Kasumi-1 (cell line): ENCODE data around the gene HSPA2.

Source experiments
- DNase-seq, 2 experiments: peaks; one replicate each; lab custom pipeline; 2025; lab: John Stamatoyannopoulos, UW

The HSPA2 gene

DNA sequence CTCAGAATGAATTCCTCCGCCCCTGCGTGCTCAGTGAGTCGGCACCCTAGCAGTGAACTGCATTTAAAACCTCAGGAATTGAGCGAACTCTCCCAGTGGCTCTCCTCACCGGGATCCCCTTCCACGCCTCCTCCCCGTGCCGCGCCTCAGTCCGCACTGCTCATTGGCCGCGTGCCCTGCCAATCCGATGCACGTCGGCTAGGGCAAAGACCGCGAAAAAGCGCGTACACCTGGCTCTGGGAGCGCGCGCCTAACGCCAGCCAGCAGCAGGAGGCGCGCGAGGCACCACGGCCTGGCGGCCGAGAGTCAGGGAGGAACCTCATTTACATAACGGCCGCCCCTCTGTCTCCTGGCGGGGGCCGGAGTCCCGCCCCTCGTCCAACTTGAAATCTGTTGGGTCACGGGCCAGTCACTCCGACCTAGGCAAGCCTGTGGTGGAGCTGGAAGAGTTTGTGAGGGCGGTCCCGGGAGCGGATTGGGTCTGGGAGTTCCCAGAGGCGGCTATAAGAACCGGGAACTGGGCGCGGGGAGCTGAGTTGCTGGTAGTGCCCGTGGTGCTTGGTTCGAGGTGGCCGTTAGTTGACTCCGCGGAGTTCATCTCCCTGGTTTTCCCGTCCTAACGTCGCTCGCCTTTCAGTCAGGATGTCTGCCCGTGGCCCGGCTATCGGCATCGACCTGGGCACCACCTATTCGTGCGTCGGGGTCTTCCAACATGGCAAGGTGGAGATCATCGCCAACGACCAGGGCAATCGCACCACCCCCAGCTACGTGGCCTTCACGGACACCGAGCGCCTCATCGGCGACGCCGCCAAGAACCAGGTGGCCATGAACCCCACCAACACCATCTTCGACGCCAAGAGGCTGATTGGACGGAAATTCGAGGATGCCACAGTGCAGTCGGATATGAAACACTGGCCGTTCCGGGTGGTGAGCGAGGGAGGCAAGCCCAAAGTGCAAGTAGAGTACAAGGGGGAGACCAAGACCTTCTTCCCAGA lies at the start of gene HSPA2:
Gene HSPA2 (plus strand): TSS at position 534 of the 995 bp plus-strand sequence. CDS start 109 bp downstream, at position 643.
- DNase-seq, result peak; percentile 90

DNA sequence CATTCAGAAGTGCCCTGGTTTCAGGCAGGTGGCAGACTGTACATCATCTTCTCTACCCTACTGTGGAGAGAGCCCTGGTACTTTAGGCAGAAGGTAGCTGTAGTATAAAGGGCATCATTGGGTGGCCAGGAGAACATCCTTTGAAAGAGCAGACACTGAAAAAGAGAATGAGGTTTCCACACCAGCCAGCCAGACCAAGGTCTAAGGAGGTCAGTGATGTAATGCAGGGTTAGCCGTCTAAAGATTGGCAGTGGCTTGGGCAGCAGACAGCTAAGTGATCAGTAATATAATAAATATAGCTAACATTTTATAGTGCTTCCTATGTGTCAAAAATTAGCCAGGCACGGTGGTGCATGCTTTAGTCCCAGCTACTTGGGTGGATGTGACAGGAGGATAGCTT lies 48.9 kb upstream of the HSPA2 start:
- DNase-seq, result no peak

DNA sequence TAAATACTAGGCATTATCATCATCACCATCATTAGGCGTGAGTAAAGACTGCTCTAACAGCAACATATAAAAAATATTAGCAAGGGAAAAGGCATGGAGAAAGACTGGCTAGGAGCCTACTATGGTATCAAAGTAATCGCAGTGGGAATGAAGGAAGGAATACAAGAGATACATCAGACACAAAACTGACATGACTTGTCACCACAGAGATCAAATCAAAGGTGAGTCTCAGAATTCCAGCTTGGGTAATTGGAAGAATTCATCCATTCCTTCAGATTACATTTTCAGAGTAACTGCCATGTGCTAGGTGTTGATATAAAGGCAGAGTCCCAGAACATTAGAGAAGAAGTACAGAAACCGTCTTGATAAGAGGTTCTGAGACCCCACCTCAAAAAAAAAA lies 47.1 kb upstream of the HSPA2 start:
- no peak for DNase-seq

DNA sequence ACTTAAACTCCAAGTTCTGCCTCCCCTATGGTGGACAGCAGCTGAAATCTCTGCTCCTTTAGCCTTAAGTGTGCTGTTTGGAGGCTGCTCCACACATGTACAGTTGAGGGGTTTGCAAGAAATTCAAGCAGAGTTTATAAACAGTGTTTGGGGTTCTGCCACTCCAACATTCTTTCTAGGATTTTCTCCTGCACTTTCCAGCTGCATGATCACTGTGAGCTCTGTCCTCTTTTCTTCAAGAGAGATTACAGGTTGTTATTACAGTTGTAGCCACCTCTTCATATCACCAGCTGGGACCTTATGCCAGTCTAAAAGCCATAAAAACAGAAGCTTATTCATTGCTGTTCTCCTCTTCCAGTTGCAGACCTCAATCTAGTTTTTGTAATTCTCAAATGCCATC lies 45.3 kb upstream of the HSPA2 start:
- DNase-seq, result no peak

DNA sequence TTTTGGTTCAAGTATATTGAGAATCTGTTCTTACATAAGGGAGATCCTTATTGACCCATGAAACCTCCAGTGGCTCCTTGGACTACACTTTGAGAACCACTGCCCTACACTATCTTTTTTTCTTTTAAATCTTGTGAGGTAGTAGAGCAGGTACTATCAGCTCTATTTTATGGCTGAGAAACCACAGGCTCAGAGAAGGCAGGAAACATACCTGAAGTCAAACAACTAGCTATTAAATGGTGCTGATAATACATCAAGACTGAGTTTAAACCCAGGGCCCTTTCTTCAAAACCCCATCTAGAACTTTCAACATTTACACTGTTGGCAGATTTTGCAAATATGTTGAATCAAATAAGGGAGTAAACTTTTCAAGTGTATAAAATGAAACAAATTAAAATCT lies 43.8 kb upstream of the HSPA2 start:
- DNase-seq, result no peak

DNA sequence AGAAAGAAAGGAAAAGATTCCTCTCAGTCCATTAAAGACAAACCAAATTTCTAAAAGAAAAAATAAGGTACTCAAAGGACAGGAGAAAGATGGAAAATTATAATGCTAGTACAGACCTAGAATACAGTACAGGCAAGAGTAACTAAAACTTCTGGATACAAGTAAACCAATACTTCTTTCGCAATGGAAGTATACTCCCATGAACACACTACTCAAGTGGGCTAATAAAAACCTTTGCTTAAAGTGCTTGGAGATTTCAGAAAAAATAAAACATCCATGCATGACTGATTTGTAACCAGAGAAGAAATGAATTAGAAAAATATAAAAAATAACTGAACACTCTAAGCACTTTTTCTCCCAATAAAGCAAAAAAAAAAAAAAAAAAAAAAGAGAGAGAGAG lies 40.5 kb upstream of the HSPA2 start:
- DNase-seq, result no peak

DNA sequence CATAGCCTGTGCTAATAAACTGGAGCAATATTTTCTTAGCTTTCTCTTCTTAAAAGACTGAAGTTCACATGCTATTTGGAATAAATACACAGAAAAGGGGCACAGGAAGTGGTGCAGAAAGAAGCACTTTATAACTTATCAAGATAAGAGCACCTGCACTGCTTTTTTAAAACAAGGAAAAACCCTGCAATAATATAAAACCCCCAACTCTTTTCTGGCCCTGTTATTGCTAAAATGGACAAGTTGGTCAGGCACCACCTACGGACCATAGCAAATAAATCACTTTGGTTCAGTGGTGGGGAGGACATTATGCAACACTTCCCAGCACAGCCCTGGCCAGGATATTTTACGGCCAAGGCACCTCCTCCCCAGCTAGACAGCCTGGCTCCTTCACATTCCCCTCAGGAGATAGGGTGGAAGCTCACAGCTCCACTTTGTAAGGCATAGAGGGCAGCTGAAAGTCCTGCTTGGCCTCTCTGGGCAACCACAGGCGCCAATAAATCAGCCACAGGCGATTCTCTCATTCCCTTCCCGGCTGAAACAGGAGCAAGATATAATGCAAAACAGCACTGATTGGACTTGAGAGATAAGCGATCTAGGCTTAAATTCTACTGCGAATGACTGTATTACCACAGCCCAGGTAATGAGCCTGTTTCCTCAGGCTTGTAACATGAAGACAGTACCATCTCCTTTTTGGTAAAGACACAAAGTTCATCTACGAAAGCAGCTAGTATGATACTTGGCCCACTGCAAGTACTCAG lies 39.0 kb upstream of the HSPA2 start:
- no peak for DNase-seq

DNA sequence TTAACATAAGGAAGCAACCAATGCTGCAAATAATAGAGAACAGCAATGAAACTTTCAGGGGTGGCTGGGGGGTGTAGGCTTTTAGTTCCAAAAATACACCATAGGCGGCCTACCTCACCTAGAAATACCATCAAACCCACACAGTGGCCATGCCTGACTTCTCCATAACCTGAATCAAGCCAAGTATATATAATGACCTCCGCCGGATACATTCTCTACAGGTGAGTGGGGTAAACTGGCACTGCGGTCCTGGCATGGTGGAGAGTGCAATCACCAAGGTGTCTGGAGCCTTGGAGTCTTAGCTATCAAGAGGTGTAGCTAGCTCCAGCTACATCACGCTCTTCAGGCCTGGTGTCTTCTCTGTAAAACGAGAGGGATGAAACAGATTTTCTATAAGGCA lies 38.1 kb upstream of the HSPA2 start:
- DNase-seq, result no peak

DNA sequence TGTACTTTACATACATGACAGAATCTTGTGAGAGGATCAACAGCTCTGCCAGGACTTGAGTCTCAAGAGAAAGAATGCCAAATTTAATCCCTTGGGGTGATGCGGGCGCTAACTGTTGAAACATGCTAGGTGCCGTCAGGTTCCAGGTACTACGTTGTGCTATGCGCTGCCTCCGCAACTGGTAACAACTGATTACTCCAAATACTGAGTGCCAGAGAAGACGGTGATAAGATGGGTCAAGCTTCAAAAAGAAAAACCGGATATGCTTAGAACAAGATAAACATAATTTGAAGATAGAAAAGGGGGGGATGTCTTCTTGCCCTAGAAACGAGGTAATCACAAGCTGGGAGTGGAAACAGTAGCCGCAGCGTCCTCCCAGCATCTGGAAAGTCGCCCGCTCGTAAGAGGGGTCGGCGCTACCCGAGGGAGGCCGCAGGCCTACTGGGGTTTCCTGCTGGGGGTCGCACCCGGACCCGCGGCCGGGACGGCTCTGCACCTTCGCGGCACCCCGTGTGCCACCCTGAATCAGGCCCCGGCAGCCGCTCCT lies 37.6 kb upstream of the HSPA2 start:
- peak in 1 of 2 experiments; percentile 30 for DNase-seq

DNA sequence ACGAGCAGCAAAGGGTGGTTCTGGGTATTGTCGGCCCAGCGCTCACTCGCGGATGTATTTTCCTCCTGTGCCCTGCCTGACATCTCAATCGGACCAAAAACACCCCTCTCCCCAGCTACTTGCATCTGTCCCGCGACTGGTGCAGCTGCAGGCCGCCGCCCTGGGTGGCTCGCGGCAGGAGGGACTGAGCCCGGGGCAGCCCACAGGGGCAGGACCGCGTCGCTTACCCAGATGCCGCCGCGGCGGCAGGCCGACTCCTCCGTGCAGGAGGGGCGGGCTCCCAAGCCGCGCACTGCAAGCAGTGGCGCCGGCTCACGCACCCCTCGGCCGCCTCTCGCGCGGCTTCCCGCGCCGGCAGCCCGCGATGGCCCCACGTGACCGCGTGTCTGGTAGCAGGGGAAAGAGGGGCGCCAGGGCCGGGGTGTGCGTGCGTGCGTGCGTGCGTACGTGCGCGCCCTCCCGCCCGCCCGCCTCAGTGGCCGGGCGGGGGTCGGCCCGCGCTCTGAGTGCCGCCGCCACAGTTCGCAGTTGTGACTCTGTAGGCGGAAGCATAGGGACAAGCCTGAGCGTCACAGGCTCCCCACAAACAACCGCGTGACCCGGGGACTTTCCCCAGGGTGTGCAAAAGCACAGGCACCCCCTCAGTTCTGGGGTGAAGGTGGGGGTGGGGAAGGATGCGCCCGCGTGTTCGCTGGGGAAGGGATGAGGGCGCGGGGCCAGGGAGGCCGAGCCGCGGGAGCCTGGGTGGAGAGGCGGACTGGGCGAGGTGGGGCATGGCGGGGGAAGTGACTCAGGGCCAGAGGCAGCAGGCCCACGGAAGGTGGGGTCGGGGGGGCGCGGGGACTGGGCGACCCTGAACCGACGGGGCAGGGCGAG lies 36.9 kb upstream of the HSPA2 start, which contains the start of gene ZBTB25:
Gene ZBTB25 (minus strand): TSS at position 405 of the 876 bp plus-strand sequence. CDS start 13,305 bp downstream, outside the sequence.
- DNase-seq, result peak; percentile 73 to 79

DNA sequence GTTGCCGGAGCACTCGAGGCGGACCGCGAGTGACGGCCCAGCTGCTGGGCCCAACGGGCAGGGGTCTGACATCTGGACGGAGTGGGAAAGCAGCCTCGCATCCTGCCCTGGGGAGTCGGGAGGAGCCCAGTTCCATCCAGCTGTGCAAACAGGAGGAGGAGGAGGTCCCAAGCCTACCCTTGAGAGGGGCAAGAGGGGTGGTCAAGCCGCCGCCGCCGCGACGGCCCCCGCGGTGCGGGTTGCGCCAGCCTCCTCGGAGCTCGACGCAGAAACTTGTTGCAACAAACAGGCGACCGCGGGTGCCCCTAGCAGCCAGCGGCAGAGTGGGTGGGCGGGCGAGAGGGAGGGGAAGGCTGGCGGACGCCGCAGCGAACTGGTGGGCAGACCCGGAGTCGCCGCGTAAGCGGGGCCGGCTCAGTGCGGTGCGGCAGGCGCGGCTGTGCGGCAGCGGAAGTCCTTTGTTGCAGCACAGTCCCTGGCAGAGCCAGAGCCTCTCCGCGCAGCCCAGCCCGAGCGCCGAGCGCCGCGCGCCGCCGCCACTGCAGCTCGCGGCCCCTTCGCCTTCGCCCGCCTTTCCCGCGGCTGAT lies 36.1 kb upstream of the HSPA2 start, which contains the start of gene ZBTB1:
Gene ZBTB1 (plus strand): TSS at position 461 of the 587 bp plus-strand sequence. CDS start 16,735 bp downstream, outside the sequence.
- DNase-seq, result peak; percentile 53 to 60

DNA sequence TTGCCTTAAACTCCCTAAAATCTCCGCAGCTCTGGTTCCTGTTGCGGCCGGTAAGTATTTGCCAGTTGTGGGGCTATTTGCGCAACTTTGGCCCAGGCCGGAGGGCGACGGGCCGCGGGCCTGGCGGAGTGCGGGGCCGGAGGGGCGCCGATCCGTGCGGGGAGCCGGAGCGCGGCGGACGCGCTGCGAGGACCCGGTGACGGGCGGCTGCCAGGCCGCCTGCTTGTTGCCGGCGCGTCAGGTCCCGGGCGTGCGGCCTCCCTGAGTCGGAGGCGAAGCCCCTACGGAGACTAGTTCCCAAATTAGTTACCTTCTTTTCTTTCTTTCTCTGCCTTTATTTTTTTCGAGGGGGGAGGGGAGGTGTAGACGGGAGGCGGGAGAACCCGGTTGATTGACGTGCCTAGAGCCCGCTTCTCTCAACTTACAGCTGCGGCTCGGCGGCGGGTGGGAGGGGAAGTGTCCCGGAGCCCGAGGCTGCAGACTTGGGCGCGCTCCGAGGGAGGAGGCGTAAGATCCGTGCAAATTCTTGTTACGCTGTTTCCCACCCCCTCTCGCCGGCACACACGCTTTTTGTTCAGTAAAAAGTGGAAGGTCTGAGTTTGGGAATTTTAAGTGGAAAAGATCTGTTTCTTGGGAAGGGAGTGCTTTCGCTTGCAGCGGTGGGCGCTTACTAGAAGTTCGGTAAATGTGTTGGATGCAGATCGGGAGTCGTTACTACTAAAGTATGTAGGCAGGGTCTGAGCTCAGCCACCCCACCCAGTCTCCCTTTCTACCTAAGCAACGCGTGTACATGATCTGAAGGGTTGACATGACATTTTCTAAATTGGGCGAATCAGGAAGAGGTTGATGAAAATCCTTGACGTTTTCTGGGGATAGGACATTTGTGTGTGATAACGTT lies 35.4 kb upstream of the HSPA2 start:
- peak; percentile 86 to 89 for DNase-seq

DNA sequence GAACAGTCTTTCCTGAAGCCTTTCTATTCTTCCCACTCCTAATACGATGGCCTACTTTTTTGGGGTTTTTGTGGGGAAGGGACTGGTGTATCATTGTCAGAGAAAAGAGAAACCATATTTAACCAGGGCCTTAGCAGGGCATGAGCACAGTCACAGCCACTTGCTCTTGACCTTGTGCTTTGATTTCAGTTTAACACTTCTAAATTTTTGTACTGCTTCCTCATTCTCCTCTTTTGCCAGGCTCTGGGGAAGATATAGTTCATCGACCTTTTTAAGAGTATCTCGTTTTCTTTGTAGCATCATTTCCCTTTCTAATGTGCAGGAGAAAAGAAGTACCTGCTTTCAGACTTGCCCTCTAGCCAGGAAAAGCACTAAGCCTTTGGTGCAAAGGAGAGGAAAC lies 33.8 kb upstream of the HSPA2 start:
- peak in 1 of 2 experiments; percentile 16 for DNase-seq

DNA sequence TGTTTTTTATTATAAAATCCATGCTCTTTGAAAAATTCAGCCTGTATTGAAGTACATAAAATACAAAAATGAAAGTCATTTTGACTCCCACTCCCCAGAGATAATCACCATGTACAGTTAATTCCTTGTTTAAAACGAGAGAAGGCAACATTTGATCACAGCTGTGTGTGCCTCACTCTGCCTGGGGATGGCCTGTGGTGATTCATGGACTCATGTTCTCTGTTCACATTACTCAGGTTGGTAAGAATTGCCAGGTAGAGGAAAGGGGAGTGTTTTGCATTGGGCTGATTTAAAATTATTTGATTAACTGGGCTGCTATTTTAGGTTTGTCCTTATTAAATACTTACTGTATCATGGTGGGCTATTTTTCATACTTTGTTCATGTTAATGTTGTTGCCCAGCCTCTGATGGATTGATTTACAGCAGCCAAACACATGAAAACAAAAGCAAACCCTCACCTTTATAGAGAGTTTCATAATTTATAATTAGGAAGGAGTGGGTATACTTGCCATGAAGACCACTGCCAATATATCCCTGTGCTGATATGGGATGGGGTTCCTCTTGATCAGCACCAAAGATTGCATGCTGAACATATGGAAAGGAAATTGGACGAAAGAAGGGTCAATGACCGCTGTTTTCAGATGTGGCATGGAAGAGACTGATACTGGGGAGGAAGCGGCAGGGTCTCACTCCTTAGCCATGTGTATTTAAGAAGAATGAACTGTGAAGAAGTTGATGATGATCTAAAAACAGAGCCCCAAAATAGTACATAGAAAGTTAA lies 33.0 kb upstream of the HSPA2 start:
- no peak for DNase-seq

DNA sequence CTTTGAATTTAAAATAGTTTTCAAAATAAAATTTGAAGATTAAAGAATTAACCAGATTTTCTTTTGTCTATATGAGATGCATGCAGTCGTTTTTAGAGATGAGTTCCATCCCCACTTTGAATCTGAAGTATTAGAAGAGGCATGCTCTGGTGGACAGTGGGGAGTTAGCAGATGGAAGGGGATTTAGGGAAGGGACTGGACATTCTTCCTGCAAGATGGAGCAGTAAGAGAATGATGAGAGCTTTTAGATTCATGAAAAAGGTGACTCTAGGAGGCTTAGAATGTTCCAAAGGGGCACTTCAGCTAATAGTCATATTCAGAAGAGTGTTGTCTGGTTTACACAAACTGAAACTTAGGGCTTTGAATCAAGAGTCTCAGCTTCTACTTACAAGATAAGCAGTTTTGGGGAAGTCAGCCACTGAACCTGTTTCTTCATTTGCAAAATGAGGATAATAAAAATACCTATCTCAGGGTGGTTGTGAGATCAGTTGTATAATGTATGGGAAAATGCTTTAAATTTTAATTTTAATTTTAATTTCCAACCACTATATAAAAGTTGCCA lies 32.2 kb upstream of the HSPA2 start:
- DNase-seq, result peak; percentile 17 to 18

DNA sequence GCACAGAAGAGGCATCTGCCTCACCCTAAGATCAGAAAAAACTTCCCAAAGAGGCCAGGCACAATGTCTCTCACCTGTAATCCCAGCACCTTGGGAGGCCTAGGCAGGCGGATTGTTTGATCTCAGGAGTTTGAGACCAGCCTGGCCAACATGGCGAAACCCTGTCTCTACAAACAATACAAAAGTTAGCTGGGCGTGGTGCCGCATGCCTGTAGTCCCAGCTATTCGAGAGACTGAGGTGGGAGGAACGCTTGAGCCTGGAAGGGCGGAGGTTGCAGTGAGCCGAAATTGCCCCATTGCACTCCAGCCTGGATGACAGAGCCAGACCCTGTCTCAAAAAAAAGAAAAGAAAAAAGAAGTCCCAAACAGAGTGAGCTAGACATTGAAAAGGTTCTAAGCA lies 31.5 kb upstream of the HSPA2 start:
- no peak for DNase-seq

DNA sequence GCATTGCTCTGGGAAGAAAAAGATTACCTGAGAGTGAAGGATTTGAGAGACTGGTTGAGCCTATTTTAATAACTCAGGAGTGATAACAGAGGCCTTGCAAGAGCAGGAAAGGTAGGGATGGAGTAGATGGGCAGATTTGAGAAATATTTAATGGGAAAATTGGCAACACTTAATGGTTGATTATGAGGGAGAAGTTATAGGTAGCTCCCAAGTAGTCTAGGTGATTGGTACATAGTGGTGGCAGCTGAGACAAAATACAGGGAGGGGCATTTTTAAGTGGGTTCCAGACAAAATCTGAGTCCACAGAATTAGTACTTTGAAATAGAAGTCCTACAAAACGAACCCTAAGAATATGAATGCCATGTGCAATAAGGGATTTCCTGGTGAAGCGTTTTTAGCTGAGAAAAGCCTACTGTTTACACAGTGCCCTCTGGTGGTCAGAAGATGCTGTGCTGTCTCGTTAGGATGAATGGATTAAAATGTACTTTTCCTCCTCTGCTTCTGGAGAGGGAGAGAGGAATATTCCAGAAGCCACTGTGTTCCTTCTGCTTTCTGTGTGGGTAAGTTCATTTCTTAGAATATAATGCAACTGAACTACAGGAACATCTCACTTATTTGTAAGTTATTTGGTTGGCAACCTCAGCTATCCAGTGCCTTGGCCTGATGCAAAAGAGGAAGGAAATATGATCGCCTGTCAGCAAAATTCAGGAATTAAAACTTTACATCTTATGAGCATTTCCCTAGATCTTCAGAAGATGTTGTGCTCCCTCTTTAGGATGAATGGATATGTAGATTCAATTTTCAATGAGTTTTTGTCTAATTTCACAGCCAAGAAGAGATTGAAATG lies 29.5 kb upstream of the HSPA2 start:
- peak; percentile 83 to 90 for DNase-seq

DNA sequence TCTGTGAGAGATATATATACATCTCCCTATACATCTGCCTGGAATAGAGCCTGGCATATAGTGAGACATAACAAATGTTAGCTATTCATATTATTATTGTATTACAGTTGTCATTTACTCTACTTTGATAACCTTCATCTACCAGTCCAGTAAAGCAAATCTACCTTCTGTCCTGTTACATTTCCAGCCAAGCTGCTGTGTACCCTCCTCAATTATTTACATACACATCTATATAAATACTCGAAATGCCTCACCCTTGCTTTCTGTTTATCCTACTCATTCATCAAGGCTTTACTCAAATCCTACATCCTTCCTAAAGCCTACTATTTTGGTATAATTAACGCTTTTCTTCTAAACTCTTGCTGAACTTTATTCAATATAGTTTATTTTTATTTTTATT lies 27.3 kb upstream of the HSPA2 start:
- no peak for DNase-seq
